SHP77 treated with DMSO at 0.1 percent for 48 hours (cell line): ENCODE data around the gene LONP2.
"Not testable (repeated sequence)": the region's sequence is repeated elsewhere in the genome, so short reads cannot be mapped to it uniquely, and the experiment has no call there.

Experiments used
- DNase-seq: peaks from one replicate; lab custom pipeline; 2025; lab: John Stamatoyannopoulos, UW

LONP2 gene

DNA sequence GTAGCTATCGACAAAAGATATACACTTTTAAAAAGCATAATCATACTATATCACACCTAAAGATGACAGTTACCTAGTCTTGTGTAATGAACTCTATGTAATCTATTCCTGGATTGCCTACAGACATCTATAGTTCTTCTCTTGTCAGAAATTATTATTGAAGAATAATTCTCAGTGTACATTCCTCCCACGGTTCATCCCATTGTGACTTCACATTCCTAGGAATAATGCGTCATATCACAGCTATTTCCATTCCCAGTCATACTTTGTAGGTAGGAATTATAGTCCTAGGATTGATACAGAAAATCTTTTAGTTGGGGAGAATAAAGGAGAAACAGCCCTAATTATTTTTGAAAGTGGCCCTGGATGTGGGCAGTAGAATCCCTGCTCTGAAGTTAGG lies 47.2 kb downstream of the LONP2 start:
- no peak for DNase-seq

DNA sequence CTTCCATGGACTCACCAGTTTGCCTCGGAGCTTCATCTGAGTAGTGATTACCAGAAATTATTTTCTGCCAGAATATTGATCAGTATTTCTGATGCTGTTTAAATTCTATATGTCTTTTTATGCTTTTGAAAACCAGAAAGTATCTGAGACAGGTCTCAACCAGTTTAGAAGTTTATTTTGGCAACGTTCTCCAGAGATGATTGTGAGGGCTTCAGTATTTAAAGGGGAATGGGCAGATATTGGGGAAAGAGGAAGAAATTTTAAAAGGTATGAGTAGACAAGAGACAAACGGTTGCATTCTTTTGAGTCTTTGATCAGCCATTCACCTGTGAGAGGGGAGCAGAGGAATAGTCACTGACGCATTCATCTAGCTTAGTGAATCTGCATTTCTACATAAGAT lies 47.7 kb downstream of the LONP2 start:
- DNase-seq = no peak

DNA sequence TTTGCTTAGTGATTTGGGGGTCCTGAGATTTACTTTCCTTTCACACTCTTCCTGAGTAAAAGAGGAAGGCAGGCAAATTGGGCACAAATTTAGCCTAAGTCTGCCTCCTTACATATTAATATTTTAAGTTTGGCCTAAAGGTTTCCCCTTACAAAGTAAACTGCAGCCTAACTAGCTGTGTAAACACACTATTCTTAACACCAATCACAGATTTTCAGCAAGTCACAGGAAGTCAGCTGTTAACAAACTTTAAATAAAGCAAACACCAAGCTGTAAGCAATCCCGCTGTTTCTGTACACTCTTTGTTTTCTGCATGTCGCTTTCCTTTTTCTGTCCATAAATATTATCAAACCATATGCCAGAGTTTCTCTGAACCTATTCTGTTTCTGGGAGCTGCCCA lies 48.4 kb downstream of the LONP2 start:
- DNase-seq = no peak

DNA sequence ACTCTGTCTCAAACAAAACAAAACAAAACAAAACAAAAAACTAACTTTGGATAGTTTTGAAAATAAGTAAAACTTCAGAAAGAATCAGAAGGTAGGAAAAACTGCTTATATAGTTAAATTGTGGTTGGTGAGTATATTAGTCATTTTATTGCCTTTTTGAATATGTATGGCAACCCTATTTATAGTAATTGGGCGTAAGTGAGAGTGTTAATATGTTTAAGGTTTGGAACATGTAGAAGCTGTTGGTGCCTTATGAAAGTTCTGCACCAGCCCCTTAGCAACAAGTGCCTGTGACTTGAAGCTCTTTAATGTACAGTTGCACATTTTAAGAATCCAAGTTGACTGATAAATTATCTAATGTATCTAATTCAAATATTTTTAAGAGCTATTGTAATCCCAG lies 50.6 kb downstream of the LONP2 start:
- no peak for DNase-seq

DNA sequence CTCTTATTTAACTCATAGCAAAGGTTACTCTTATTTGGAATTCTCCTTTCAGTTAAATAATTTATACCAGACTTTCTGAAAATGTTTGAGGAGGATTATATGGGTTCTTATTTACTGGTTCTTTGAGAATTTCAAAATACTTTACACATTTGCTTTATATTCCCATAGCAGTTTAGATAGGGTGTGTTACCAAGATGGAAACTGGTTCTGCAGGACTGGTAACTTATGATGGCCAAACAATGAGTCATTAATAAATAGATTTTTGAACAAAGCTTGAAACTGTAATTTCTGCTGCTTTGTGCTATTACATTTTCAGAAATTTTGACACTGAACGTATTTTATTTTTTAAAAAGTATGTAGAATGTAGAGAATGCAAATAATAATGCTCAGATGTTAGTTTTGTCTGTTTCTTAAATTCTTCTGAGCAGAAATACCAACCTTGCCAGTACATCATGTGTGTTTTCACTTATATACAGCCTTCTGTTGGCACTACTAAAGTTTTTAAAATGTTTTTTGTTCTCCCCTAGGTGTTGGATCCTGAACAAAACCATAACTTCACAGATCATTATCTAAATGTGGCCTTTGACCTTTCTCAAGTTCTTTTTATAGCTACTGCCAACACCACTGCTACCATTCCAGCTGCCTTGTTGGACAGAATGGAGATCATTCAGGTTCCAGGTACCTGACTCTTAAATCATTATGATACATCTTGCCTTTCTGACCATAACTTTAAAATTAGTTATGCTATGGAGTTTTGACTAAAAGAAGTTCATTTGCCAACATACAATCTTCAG lies 51.6 kb downstream of the LONP2 start:
- DNase-seq = no peak

DNA sequence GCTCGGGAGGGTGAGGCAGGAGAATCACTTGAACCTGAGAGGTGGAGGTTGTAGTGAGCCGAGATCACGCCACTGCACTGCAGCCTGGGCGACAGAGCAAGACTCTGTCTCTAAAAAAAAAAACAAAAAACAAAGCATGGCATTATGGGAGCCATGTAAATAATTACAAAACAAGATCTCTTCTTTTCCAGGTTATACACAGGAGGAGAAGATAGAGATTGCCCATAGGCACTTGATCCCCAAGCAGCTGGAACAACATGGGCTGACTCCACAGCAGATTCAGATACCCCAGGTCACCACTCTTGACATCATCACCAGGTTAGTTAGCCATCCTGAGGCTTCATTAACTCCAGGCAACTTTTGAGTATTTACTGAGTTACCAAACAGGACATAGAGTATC lies 55.4 kb downstream of the LONP2 start:
- no peak for DNase-seq

DNA sequence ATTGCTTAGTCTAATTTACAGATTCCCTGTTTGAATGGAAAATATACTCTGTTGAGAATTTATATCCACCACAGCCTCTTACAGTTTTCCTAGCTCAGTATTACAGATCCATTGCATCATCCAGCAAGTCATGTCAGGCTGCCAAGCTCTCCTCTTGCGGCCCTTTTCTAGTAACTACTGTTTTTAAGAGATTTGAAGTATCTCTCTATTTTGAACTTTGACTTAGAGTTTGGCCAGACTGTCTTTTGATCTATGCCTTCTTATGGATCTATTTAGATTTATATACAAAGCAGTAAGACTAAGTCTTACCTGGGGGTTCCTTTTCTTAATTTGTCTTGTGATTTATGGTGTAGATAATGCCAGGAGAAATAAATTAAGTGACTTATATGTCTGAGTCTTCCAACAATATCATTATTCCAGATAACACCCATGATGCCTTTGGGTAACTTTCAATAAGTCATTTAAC lies 56.3 kb downstream of the LONP2 start:
- no peak for DNase-seq

DNA sequence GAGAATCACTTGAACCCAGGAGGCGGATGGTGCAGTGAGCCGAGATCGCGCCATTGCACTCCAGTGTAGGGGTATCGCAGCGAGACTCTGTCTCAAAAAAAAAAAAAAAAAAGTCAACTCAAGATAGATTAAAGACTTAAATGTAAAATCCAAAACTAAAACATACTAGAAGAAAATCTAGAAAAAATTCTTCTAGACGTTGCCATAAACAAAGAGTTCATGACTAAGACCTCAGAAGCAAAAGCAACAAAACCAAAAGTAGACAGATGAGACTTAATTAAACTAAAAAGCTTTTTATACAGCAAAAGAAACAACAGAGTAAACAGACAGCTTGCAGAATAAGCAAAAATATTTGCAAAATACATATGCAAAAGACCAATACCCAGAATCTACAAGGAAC lies 64.4 kb downstream of the LONP2 start:
- no peak for DNase-seq

DNA sequence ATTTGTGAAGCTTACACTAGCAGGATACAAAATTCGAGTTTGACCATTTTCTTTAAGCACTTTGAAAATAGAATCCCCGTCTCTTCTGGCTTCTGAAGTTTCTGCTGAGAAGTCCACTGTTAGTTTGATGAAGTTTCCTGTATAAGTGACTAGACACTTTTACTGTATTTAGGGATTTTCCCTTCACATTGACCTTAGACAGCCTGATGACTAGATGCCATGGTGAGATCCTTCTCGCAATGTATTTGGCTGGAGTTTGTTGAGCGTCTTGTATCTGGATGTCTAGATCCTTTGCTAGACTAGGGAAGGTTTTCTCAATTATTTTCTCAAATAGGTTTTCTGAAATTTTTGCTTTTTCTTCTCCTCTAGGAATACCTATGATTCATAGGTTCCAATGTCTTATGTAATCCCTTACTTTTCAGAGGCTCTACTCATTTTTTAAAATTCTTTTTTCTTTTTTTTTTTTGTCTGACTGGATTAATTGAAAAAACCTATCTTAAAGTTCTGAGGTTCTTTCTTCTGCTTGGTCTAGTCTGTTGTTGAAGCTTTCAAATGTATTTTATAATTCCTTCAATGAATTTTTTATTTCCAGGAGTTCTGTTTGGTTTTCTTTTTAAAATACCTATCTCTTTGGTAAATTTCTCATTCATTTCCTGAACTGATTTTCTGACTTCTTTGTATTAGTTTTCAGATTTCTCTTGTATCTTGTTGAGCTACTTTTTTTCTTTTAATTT lies 67.0 kb downstream of the LONP2 start:
- no peak for DNase-seq

DNA sequence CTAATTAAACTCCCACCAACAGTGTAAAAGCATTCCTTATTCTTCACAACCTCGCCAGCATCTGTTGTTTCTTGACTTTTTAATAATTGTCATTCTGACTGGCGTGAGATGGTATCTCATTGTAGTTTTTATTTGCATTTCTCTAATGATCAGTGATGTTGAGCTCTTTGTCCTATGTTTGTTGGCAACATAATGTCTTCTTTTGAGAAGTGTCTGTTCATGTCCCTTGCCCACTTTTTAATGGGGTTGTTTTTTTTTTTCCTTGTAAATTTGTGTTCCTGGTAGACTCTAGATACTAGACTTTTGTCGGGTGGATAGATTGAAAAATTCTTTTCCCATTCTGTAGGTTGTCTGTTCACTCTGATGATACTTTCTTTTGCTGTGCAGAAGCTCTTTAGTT lies 69.8 kb downstream of the LONP2 start:
- not testable (repeated sequence) for DNase-seq

DNA sequence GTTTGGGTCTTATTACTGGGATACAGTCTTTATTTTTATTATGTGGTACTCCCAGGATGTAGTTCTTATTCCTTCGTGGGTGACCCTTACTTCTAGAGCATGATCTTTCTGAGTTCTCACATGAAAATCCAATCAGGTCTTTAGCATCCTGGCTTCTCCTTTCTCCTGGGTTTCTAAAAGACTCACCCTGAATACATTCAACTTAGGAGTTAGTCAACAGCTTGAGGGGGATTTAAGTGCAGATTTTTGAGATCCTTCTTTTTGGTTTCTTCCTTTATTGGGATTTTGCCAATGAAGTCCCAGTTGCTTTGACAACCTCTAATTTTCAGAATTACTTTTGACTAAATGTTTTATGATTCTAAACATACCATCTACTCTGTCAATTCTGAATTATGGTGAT lies 72.9 kb downstream of the LONP2 start:
- no peak for DNase-seq

DNA sequence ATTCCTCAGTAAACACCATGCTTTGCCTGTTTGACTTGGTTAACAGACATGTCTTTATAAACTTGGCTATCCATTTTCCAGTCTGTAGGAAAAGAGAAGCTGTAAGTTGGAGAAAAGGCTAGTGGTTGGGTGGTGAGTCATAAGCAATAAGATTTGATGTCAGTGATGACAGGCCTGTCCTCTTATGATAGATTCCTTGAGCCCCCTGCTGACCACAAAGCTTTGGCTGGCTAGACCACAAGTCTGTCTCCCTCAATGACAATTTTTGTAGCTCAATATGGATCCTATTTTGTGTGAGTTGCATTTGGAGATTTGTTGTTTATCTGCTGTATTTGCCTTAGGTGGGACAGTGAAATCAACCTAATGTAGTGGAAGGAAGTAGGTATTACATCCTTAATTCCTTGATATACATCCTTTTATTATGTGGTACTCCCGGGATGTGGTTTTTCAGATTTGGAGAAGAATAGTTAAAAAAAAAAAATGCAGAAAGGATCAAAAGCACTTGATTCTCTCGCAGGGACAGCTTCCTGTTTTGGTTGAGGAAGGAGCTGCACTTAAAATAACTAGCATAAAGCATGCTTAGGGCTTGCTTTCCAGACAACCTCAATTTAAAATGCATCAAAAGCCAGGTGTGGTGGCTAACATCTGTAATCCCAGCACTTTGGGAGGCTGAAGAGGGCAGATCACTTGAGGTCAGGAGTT lies 73.7 kb downstream of the LONP2 start:
- DNase-seq = no peak

DNA sequence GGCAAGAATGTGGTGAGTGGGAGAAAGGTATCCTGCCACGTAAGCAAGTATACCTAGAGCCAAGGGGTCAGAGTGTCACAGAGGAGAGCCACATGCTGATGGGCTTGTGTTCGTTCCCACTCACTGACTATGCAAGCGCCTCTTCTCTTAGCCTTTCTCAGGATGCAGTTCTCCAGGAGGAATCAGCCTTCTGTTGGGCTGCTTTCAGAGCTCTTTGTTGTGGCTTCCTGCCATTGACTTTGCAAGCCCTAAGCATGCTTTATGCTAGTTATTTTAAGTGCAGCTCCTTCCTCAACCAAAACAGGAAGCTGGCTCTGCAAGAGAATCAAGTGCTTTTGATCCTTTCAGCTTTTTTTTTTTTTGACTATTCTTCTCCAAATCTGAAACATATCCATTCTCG lies 74.5 kb downstream of the LONP2 start:
- DNase-seq = no peak

DNA sequence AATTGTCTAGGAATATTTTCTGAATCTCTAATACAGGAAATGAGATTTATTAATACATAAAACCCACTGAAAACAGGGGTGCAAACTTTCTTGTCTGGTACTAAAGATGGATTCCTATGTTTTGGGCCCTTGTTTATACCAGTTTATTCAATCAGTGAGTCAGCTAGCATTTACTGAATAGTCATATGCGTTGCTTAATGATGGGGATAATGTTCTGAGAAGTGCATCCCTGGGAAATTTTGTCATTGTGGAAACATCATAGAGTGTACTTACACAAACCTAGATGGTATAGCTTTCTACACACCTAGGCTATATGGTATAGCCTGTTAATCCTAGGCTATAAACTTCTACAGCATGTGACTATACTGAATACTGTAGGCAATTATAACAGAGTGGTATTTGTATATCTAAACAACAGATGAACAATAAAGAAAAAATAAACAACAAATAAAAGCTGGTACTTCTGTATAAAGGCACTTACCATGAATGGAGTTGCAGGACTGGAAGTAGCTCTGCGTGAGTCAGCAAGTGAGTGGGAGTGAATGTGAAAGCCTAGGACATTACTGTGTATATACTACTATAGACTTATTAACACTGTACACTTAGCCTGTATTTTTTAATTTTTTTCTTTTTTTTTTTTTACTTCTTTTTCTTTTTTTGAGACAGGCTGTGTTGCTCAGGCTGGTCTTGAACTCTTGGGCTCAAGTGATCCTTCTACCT lies 77.4 kb downstream of the LONP2 start:
- no peak for DNase-seq

DNA sequence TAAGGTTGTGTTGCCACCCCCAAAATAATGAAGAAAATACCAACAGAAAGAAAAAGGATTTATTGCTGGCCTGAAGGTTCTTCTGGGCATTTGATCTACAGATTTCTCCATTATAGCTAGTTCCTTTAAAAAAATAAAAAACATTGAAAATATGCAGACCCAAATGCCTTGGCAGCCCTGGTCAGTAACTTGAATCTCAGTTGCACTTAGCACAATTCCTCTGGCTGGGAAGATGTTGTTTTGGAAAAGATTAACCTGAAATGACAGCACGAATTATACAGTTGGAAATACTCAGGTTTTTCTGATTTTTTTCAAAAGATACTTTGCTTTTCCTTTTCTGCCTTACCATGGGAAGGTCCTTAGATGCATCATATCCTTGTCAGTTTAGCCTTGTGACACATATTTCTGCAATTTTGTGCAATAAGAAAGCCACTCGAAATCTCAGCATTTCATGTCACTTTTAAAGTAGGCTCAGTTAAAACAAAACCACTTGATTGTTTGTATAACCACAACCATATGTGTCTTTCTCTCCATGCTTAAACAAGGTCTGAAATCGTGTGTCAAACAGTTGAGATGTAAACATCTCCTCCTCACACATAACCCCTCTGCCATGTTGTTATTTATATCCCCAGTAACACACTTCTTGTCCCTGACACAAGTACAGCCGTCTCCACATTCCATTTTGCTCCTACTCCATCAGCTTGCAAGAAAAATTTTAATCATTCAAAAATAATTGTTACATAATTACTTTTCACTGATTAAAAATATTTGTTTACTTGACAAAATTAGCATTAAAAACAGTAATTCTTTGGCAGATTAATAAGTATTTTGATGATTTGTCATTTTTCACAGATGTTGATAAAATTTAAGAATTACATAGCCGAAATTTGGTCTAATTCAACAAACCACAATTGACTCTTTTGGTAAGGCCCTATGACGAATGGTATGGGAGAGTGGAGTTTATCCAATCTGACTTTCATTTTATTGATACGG lies 80.0 kb downstream of the LONP2 start:
- DNase-seq = no peak

DNA sequence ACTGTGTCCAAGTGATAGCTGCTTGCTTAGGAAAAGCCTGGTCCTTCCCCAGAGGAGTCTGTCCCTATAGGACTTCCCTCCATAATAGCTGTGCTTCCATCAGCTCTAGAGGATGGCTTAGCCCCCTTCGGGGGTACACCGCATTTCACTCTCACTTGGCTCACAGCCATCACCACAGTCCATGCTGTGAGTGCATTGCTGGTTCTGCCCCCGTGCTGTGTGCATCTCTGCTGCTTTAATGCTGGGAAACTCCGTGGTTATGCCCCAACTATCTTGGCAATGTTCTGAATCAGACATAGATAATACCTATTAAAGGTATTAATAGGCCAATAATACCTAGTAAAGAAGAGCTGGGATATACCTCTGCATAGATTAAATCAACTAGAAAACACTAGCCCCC lies 82.8 kb downstream of the LONP2 start:
- no peak for DNase-seq

DNA sequence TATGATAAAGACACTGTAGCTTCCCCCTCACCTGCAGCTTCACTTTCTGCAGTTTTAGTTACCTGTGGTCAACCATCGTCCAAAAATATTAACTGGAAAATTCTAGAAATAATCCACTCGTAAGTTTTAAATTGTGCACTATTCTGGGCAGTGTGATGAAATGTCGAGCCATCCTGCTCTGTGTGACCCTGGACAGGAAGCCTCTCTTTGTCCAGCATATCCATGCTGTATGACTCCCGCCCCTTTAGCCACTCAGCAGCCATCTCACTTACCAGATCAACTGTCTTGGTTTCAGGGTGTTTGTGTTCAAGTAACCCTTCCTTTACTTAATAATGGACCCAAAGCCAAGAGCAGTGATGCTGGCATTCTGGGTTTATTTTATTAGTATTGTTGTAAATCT lies 85.0 kb downstream of the LONP2 start:
- DNase-seq = no peak

DNA sequence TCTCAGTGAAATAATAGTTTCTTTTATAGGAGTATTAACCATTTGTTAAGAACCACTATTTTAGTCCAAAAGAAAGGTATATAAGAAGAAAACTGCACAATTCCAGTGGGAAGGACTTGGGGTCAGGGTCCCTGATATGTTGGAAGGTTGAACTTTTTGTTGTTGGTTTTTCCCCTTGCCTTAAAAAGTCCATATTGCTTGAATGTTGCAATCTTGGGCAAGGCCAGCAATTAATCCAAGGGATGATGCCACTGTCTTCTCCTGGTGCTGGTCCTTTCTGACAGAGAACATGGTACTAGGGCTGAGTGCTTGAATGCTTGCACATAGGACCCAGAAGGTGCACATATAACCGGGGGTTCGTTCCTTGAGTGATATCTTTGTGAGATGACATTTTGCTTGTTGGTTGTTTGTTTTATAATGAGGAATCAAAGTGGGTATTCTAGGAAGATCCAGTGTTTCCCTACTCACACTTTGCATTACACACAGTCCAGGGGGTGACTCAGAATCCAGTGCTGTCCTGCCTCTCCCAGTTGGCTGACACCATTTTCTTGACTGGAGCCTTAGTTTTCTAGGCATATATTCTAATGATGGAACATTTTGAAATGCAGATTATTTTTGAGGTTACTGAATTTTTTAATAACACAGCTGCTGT lies 86.2 kb downstream of the LONP2 start:
- no peak for DNase-seq

DNA sequence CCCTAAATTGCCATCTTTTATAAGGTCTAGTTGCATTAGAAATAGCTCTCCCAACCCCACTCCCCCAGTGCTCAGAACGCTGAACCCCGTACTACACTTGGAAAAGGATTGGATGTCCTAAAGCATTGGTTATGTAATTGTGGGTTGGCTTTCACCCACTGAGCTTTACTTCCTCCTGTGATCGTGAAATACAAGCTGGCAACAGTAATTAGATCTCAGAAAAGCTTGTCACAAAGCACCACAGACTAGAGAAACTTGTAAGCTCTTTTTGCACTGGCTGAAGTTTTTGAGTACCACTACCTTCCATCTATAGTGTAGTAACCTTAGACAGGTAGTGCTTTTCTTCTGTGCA lies 86.7 kb downstream of the LONP2 start:
- DNase-seq = no peak

DNA sequence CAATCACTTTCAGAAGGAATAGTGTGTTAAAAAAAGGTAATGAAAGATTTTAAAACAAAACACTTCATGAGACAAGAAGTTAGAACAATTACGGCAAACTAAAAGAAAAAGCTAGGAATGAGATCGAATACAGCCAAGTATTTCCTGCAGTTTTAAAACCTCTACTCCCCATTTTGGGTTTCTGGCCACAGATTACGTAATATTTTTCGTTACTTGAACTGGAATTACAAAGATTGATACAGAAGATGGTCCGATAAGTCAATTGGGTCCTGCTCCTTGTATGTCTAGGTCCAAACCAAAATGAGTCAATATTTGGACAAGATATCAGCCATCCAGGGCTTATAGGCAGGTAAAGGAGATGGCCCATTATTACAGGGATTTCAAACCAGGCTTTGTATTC lies 88.9 kb downstream of the LONP2 start:
- no peak for DNase-seq

DNA sequence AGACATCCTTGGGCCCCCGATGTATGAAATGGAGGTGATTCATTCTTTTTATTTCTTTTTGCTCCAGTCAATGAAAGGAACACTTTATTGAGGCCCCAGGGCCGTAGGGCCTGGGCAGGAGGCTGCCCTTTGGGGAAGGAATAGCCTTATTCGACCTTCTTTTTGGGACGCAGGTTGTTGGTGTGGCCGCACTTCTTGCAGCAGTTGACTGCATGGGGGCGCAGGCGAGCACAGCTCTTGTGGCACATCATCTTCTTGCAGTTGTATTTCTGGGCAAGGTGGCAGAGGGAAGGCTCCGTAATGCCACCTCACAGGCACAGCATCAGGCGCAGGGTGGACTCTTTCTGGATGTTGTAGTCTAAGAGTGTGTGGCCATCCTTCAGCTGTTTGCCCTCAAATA lies 90.2 kb downstream of the LONP2 start:
- DNase-seq = no peak
